ENCODE measurements around the gene NDUFS8. TPM values are rescaled to one million over a fixed set of nuclear protein-coding genes. Genes with fewer than 3 reads are reported as not detected.

Gene NDUFS8
- total RNA-seq, 1 donor from 2014 or later, result 93.7 TPM

DNA sequence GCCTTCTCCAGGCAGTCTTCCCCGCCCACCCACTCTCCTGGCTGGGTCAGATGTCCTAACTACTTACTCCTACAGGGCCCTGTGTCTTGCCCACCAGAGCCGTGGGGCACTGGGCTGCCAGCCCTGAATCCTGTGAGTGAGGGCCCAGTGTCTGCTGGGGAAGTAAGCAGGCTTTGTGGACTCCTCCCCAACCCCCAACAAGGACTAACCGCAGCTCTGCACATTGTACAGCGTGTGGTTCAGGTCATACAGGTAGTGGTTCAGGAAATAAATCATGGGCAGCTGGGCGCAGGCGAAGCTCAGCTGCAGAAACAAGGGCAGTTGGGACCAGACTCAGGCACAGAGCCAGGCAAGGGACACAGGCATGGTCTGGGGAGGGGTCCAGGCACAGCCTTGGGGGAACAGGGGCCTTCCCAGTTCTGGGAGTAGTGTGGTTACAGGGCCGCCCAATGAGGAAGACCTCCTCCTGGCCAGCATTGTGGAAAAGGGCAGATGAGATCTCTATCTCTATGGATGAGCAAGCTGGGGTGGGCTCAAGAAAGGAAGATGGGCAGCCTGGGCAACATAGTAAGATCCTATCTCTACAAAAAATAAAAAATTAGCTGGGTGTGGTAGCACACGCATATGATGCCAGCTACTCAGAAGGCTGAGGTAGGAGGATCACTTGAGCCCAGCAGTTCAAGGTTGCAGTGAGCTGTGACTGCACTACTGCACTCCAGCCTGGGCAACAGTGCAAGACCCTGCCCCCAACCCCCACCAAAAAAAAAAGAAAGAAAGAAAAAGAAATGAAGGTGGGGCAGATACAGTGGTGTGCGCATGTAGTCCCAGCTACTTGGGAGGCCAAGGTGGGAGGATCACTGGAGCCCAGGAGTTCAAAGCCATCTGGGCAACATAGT, 32.1 kb upstream of the NDUFS8 start:
- TF ChIP-seq, protein P1, sequence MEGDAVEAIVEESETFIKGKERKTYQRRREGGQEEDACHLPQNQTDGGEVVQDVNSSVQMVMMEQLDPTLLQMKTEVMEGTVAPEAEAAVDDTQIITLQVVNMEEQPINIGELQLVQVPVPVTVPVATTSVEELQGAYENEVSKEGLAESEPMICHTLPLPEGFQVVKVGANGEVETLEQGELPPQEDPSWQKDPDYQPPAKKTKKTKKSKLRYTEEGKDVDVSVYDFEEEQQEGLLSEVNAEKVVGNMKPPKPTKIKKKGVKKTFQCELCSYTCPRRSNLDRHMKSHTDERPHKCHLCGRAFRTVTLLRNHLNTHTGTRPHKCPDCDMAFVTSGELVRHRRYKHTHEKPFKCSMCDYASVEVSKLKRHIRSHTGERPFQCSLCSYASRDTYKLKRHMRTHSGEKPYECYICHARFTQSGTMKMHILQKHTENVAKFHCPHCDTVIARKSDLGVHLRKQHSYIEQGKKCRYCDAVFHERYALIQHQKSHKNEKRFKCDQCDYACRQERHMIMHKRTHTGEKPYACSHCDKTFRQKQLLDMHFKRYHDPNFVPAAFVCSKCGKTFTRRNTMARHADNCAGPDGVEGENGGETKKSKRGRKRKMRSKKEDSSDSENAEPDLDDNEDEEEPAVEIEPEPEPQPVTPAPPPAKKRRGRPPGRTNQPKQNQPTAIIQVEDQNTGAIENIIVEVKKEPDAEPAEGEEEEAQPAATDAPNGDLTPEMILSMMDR (IDR thresholded peaks at IDR 0.05), result no peak
- no peaks in the 10 kb centered on the region for H3K27me3 Mint-ChIP-seq
- ATAC-seq (ENCODE audit: low read depth) (no peak), DNase-seq (no peak)
- H3K36me3 Mint-ChIP-seq (ENCODE audit: low read depth), result peaks cover 61% of the 10 kb centered on the region
- H3K9me3 Mint-ChIP-seq, result no peaks in the 10 kb centered on the region
- POLR2A ChIA-PET, result interaction anchor here (0.7 to 2.6 kb wide), 2 partner anchors 11 to 42 kb away, joined by 3 to 9 read pairs; partner anchors contain the start of gene ALDH3B1
- CTCF ChIA-PET, result no interaction called here
- peak overlapping the region; percentile 77 for H3K27ac Mint-ChIP-seq
- peaks cover 81% of the 10 kb centered on the region for H3K4me1 Mint-ChIP-seq
- H3K4me3 Mint-ChIP-seq, result no peak overlapping the region
- intact Hi-C loops (cut with micrococcal nuclease), result no loop called here

DNA sequence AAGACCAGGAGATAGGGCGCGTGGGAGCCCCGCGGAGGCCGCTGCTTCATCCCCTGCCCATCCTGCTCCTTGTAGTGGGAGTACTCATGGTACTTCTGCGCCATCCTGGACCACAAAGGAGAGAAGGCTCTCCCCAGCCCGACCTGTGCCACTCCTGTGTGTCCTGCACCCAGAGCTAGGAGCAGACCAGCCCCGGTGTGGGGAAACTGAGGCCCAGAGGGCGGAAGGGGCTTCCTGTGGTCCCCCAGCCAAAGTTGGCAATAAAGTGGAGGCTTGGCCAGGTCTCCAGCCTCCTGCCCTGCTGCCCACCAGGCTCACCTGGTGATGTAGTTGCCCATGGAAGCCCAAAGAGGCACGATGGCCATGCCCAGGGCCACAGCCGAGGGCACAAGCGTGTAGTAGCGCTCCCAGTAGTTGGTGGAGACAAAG, 31.3 kb upstream of the NDUFS8 start:
- ATAC-seq (ENCODE audit: low read depth) (no peak), DNase-seq (no peak)
- Mint-ChIP-seq H3K27ac (peak overlapping the region; percentile 61), H3K36me3 (ENCODE audit: low read depth) (peaks cover 56% of the 10 kb centered on the region), H3K4me1 (peaks cover 78% of the 10 kb centered on the region), H3K9me3 (no peaks in the 10 kb centered on the region), H3K27me3 (no peaks in the 10 kb centered on the region), H3K4me3 (no peak overlapping the region)
- ChIA-PET POLR2A (interaction anchor here (0.7 to 2.6 kb wide), 2 partner anchors 10 to 41 kb away, joined by 3 to 9 read pairs; partner anchors contain the start of gene ALDH3B1), CTCF (no interaction called here)
- intact Hi-C loops (cut with micrococcal nuclease), result no loop called here
- TF ChIP-seq, protein P1 (IDR thresholded peaks at IDR 0.05), result no peak

DNA sequence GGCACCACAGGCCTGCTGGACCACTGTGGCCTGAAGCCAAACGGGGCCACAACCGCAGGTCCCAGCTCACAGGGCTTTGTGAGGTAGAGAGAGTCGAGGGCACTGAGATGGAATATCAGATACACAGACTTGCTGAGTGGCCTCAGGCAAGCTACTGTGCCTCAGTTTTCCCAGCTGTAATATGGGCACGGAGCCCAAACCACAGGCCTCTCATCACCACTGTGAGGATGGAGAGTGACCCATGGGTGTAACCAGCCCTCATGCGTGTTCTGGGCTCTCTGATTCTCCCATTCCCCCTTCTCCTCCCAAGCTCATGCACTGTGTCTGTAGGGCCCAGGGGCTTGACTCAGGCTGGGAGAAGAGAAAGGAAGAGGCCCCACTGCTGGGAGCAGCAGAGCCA, 30.8 kb upstream of the NDUFS8 start:
- H3K9me3 Mint-ChIP-seq, result no peaks in the 10 kb centered on the region
- intact Hi-C loops (cut with micrococcal nuclease), result loop anchor here (5.0 to 10.0 kb wide), 3 partner anchors 123 to 1295 kb away; partner anchors contain the start of genes CHKA, MYEOV and PPP6R3

DNA sequence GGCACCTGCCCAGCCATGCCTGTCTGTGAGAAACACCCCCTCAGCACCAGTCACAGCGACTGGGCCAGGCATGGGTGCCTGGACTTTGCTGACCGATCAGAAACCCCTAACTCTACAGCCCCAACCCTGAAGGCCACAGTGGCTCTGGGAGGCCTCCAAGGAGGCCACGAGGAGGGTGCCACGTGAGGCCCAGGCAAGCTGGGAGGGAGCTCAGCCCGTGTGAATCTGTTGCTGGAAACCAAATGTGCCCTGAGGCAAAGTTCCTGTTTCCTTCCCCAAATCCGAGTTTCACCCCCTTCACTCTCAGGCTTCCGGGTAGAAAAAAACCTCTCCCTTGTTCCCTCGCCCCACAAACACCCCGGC, 27.9 kb upstream of the NDUFS8 start:
- no peaks in the 10 kb centered on the region for H3K9me3 Mint-ChIP-seq
- DNase-seq (no peak), ATAC-seq (ENCODE audit: low read depth) (peak; percentile 41)
- peak overlapping the region; percentile 91 for H3K4me3 Mint-ChIP-seq
- peak overlapping the region; percentile 95 for H3K27ac Mint-ChIP-seq
- CTCF ChIA-PET, result interaction anchor here (1.1 to 1.4 kb wide), 3 partner anchors 9 to 47 kb away, joined by 3 to 5 read pairs (median 4); no protein-coding TSS in a partner anchor
- TF ChIP-seq, protein P1 (IDR thresholded peaks at IDR 0.05), result no peak
- H3K27me3 Mint-ChIP-seq, result no peaks in the 10 kb centered on the region
- peaks cover 77% of the 10 kb centered on the region for H3K4me1 Mint-ChIP-seq
- POLR2A ChIA-PET, result interaction anchor here (0.6 to 2.5 kb wide), 15 partner anchors 8 to 789 kb away, joined by 3 to 12 read pairs (median 4); partner anchors contain the start of genes ALDH3B1, C11orf24, KMT5B and NDUFS8
- peaks cover 34% of the 10 kb centered on the region for H3K36me3 Mint-ChIP-seq (ENCODE audit: low read depth)
- intact Hi-C loops (cut with micrococcal nuclease), result loop anchor here (1.0 to 10.0 kb wide), 7 partner anchors 28 to 1292 kb away; partner anchors contain the start of genes CHKA, MYEOV, NDUFS8 and PPP6R3

More for the DNA sequence above, 30.8 kb upstream of the NDUFS8 start:
- H3K4me1 Mint-ChIP-seq, result peaks cover 76% of the 10 kb centered on the region
- no peak overlapping the region for H3K4me3 Mint-ChIP-seq
- ATAC-seq (ENCODE audit: low read depth) (no peak), DNase-seq (no peak)
- peak overlapping the region; percentile 61 for H3K27ac Mint-ChIP-seq
- CTCF ChIA-PET, result no interaction called here
- H3K36me3 Mint-ChIP-seq (ENCODE audit: low read depth), result peaks cover 52% of the 10 kb centered on the region
- TF ChIP-seq, protein P1 (IDR thresholded peaks at IDR 0.05), result no peak
- no peaks in the 10 kb centered on the region for H3K27me3 Mint-ChIP-seq
- POLR2A ChIA-PET, result interaction anchor here (2.6 kb wide), 1 partner anchor 10 kb away, joined by 9 read pairs; the partner anchor contains the start of gene ALDH3B1

Data from activated B cell treated with CpG ODN at 0.5 μM for 24 hours (primary cell).